Measurements from ENCODE around the gene FAM98A. TPM values are rescaled to one million over a fixed set of nuclear protein-coding genes. Genes with fewer than 3 reads are reported as not detected.

The FAM98A gene
- total RNA-seq, 1 experiment from 2014 or later = 69.0 TPM

DNA sequence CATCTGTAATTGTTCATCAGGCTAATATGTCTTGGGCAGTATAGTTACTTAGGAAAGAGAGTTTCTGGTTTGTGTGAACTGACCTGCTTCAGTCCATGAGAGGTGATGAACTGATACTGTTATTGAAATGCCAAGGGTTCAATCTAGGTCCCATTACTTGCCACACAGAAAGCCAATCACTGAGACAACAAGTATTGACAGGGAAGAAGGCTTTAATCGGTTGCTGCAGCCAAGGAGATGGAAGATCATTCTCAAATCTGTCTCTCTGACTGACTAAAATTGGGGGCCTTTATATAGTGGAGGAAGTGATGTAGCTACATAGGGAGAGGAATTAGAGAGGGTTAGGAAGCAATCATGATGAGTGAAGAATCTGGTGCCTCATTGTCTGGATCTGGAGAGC, 19.9 kb upstream of the FAM98A start:
- POLR2A ChIA-PET = no interaction called here
- intact Hi-C loops (cut with micrococcal nuclease) = no loop called here
- CTCF ChIA-PET = no interaction called here
- no peaks in the 10 kb centered on the region for H3K4me1 Mint-ChIP-seq (ENCODE audit: insufficient read depth, unreplicated experiment)
- H3K36me3 Mint-ChIP-seq (ENCODE audit: insufficient read depth, unreplicated experiment) = no peaks in the 10 kb centered on the region
- DNase-seq (ENCODE audit: unreplicated experiment) = no peak
- H3K27ac Mint-ChIP-seq (ENCODE audit: low read depth, unreplicated experiment) = no peak overlapping the region
- TF ChIP-seq, protein P1, sequence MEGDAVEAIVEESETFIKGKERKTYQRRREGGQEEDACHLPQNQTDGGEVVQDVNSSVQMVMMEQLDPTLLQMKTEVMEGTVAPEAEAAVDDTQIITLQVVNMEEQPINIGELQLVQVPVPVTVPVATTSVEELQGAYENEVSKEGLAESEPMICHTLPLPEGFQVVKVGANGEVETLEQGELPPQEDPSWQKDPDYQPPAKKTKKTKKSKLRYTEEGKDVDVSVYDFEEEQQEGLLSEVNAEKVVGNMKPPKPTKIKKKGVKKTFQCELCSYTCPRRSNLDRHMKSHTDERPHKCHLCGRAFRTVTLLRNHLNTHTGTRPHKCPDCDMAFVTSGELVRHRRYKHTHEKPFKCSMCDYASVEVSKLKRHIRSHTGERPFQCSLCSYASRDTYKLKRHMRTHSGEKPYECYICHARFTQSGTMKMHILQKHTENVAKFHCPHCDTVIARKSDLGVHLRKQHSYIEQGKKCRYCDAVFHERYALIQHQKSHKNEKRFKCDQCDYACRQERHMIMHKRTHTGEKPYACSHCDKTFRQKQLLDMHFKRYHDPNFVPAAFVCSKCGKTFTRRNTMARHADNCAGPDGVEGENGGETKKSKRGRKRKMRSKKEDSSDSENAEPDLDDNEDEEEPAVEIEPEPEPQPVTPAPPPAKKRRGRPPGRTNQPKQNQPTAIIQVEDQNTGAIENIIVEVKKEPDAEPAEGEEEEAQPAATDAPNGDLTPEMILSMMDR (IDR thresholded peaks at IDR 0.05; ENCODE audit: unreplicated experiment) = no peak
- H3K27me3 Mint-ChIP-seq (ENCODE audit: insufficient read depth, unreplicated experiment) = no peaks in the 10 kb centered on the region
- no peak overlapping the region for H3K4me3 Mint-ChIP-seq (ENCODE audit: unreplicated experiment)
- BruUV-seq (replicated peaks) = no TSS peak
- H3K9me3 Mint-ChIP-seq (ENCODE audit: unreplicated experiment) = peaks cover 12% of the 10 kb centered on the region

DNA sequence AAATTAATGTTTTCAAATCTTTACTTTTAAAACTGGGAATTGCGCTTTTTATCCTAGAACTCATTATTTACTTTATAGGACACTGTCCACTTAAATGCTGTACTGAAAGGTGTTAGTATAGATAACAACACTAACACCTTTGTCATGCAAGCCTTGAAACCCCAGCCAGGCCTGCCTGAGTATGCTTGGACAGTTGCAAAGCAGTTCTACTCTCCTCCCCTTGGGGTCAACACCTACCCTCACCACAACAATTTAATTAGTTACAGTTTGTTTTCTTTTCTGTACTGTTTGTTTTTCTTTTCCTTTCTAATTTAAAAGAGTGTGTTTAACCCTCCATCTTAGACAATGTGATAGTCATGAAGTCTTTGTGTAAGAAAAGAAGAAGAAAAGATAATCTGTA, 18.9 kb upstream of the FAM98A start:
- ChIA-PET POLR2A (no interaction called here), CTCF (no interaction called here)
- TF ChIP-seq, protein P1 (IDR thresholded peaks at IDR 0.05; ENCODE audit: unreplicated experiment) = no peak
- DNase-seq (ENCODE audit: unreplicated experiment) = no peak
- no peaks in the 10 kb centered on the region for H3K27me3 Mint-ChIP-seq (ENCODE audit: insufficient read depth, unreplicated experiment)
- no peak overlapping the region for H3K27ac Mint-ChIP-seq (ENCODE audit: low read depth, unreplicated experiment)
- H3K4me3 Mint-ChIP-seq (ENCODE audit: unreplicated experiment) = no peak overlapping the region
- no peaks in the 10 kb centered on the region for H3K4me1 Mint-ChIP-seq (ENCODE audit: insufficient read depth, unreplicated experiment)
- H3K36me3 Mint-ChIP-seq (ENCODE audit: insufficient read depth, unreplicated experiment) = no peaks in the 10 kb centered on the region
- H3K9me3 Mint-ChIP-seq (ENCODE audit: unreplicated experiment) = peaks cover 12% of the 10 kb centered on the region
- intact Hi-C loops (cut with micrococcal nuclease) = no loop called here
- no TSS peak for BruUV-seq (replicated peaks)

DNA sequence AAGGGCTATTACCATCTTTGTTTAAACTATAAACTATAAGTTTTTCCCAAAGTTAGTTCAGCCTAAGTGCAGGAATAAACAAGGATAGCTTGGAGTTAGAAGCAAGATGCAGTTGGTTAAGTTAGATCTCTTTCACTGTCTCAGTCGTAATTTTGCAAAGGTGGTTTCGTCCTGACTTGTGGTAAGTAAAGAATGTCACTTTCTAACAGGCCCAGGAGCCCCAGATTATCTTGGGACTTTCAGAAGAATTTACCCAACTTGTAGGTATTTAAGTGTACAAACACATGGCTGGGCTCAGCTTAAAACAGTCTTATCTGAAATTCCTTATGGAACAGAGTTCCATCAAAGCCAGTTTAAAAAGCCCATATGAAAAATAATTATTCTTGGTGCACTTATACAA, 18.3 kb upstream of the FAM98A start:
- Mint-ChIP-seq H3K27ac (ENCODE audit: low read depth, unreplicated experiment) (no peak overlapping the region), H3K27me3 (ENCODE audit: insufficient read depth, unreplicated experiment) (no peaks in the 10 kb centered on the region), H3K9me3 (ENCODE audit: unreplicated experiment) (peaks cover 12% of the 10 kb centered on the region), H3K4me1 (ENCODE audit: insufficient read depth, unreplicated experiment) (no peaks in the 10 kb centered on the region), H3K4me3 (ENCODE audit: unreplicated experiment) (no peak overlapping the region), H3K36me3 (ENCODE audit: insufficient read depth, unreplicated experiment) (no peaks in the 10 kb centered on the region)
- POLR2A ChIA-PET = no interaction called here
- CTCF ChIA-PET = no interaction called here
- no peak for DNase-seq (ENCODE audit: unreplicated experiment)
- TF ChIP-seq, protein P1 (IDR thresholded peaks at IDR 0.05; ENCODE audit: unreplicated experiment) = no peak
- no TSS peak for BruUV-seq (replicated peaks)
- intact Hi-C loops (cut with micrococcal nuclease) = no loop called here

DNA sequence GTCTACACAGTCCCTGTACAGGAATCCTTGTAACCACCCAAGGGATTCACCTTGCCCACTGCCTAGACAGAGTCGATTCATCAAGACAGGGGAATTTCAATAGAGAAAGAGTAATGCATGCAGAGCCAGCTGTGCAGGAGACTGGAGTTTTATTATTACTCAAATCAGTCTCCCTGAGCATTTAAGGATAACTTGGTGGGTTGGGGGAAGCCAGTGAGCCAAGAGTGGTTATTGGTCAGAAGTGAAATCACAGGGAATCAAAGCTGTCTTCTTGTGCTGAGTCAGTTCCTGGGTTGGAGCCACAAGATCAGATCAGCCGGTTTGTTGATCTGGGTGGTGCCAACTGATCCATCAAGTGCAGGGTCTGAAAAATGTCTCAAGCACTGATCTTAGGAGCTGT, 17.8 kb upstream of the FAM98A start:
- H3K9me3 Mint-ChIP-seq (ENCODE audit: unreplicated experiment) = peaks cover 12% of the 10 kb centered on the region
- TF ChIP-seq, protein P1 (IDR thresholded peaks at IDR 0.05; ENCODE audit: unreplicated experiment) = no peak
- ChIA-PET CTCF (no interaction called here), POLR2A (no interaction called here)
- DNase-seq (ENCODE audit: unreplicated experiment) = no peak
- no peaks in the 10 kb centered on the region for H3K36me3 Mint-ChIP-seq (ENCODE audit: insufficient read depth, unreplicated experiment)
- no peaks in the 10 kb centered on the region for H3K4me1 Mint-ChIP-seq (ENCODE audit: insufficient read depth, unreplicated experiment)
- no TSS peak for BruUV-seq (replicated peaks)
- intact Hi-C loops (cut with micrococcal nuclease) = no loop called here
- H3K27me3 Mint-ChIP-seq (ENCODE audit: insufficient read depth, unreplicated experiment) = no peaks in the 10 kb centered on the region
- H3K4me3 Mint-ChIP-seq (ENCODE audit: unreplicated experiment) = no peak overlapping the region
- H3K27ac Mint-ChIP-seq (ENCODE audit: low read depth, unreplicated experiment) = no peak overlapping the region
